LoVo (cell line): Measurements from ENCODE around the gene CEP112.

ENCODE experiments used
- DNase-seq: peaks from one replicate; pipeline ENCODE4 v3.0.0-alpha.2; 2016; ENCODE audit warnings: low spot score

CEP112 gene

GRCh38 chr17:65655706-65656105 is 536.2 kb downstream of the CEP112 start:
- no peak for DNase-seq

- DNase-seq, result no peak
Observed at GRCh38 chr17:65644545-65644944, 547.4 kb downstream of the CEP112 start.

GRCh38 chr17:65638221-65638975 is 553.5 kb downstream of the CEP112 start:
- no peak for DNase-seq

- DNase-seq, result no peak
Observed at GRCh38 chr17:65637786-65638185, 554.1 kb downstream of the CEP112 start.

- peak; percentile 79 for DNase-seq
Observed at GRCh38 chr17:65634533-65634932, 557.4 kb downstream of the CEP112 start.

GRCh38 chr17:65633988-65634387 is 557.9 kb downstream of the CEP112 start:
- DNase-seq, result peak; percentile 22

GRCh38 chr17:65633146-65633881 is 558.6 kb downstream of the CEP112 start:
- DNase-seq, result no peak

GRCh38 chr17:65630502-65630901 is 561.4 kb downstream of the CEP112 start:
- DNase-seq, result no peak

- peak; percentile 43 for DNase-seq
Observed at GRCh38 chr17:65629234-65629690, 562.7 kb downstream of the CEP112 start.

GRCh38 chr17:65628644-65629036 is 563.3 kb downstream of the CEP112 start:
- no peak for DNase-seq

- peak; percentile 86 for DNase-seq
Observed at GRCh38 chr17:65627891-65628643, 563.9 kb downstream of the CEP112 start.

GRCh38 chr17:65627108-65627507 is 564.8 kb downstream of the CEP112 start:
- DNase-seq, result peak; percentile 31

- no peak for DNase-seq
Observed at GRCh38 chr17:65626451-65626850, 565.5 kb downstream of the CEP112 start.

- DNase-seq, result no peak
Observed at GRCh38 chr17:65618516-65618915, 573.4 kb downstream of the CEP112 start.

- DNase-seq, result no peak
Observed at GRCh38 chr17:65617496-65617895, 574.4 kb downstream of the CEP112 start.

- peak; percentile 39 for DNase-seq
Observed at GRCh38 chr17:65609749-65610148, 582.2 kb downstream of the CEP112 start.

GRCh38 chr17:65609286-65609685 is 582.6 kb downstream of the CEP112 start:
- DNase-seq, result no peak

GRCh38 chr17:65604070-65604469 is 587.9 kb downstream of the CEP112 start:
- DNase-seq, result no peak

- no peak for DNase-seq
Observed at GRCh38 chr17:65601881-65602280, 590.1 kb downstream of the CEP112 start.

GRCh38 chr17:65601145-65601544 is 590.8 kb downstream of the CEP112 start:
- DNase-seq, result no peak

GRCh38 chr17:65600518-65600917 is 591.4 kb downstream of the CEP112 start:
- DNase-seq, result no peak

GRCh38 chr17:65599650-65600049 is 592.3 kb downstream of the CEP112 start:
- no peak for DNase-seq

GRCh38 chr17:65598746-65599145 is 593.2 kb downstream of the CEP112 start:
- DNase-seq, result no peak
